Gastroesophageal sphincter (tissue), 3 donors: ENCODE results near the gene DIAPH3.

Source experiments
- CTCF ChIP-seq, 4 experiments: fragments of 200-600 bp in 2 of 4; fragments of 450-650 bp in 2 of 4; sonication (generic) in 1 of 4; IDR thresholded peaks; one replicate each; pipeline ENCODE4 v1.5.1; 2017 to 2019; ENCODE audit warnings: antibody characterized with exemption in 4 of 4, mild to moderate bottlenecking in 2 of 4, moderate library complexity in 2 of 4
- EP300 ChIP-seq: sonication (generic); formaldehyde crosslinking; IDR thresholded peaks from one replicate; pipeline ENCODE4 v1.6.1; 2017; ENCODE audit warnings: antibody characterized with exemption, mild to moderate bottlenecking
- POLR2AphosphoS5 ChIP-seq: sonication (generic); formaldehyde crosslinking; IDR thresholded peaks from one replicate; pipeline ENCODE4 v1.6.1; 2017; ENCODE audit warnings: antibody characterized with exemption

- no peak for TF ChIP-seq CTCF (IDR thresholded peaks at IDR 0.05)
- TF ChIP-seq EP300 = no peak
- no peak for TF ChIP-seq POLR2AphosphoS5
These were observed 324.5 kb downstream of the DIAPH3 start for GRCh38 chr13:59839186-59839585.
